Thyroid gland (tissue), 4 donors: ENCODE measurements around the gene TAF13. TPM values are rescaled to one million over a fixed set of nuclear protein-coding genes. Genes with fewer than 3 reads are reported as not detected.

Experiments used
- DNase-seq, 2 donors: peaks; one replicate each; pipeline ENCODE4 v3.0.0-alpha.2; 2019
- H3K27ac ChIP-seq, 3 donors: fragments of 200-600 bp; sonication (generic); 1 replicate in 2 of 3; 2 replicates in 1 of 3; pipeline ENCODE4 v1.5.1; 2016 to 2019; ENCODE audit warnings: mild to moderate bottlenecking in 1 of 3, moderate library complexity in 1 of 3
- H3K27me3 ChIP-seq: fragments of 200-600 bp; sonication (generic); one replicate; pipeline ENCODE4 v1.5.1; 2019
- H3K36me3 ChIP-seq, 2 donors: fragments of 200-600 bp; sonication (generic); one replicate each; pipeline ENCODE4 v1.5.1; 2016 to 2019
- H3K4me1 ChIP-seq, 2 donors: fragments of 200-600 bp; sonication (generic); one replicate each; pipeline ENCODE4 v1.5.1; 2017 to 2019
- H3K4me3 ChIP-seq, 3 donors: fragments of 200-600 bp; sonication (generic); replicated peaks in 1 of 3; 1 replicate in 2 of 3; 2 replicates in 1 of 3; pipeline ENCODE4 v1.5.1; 2016; ENCODE audit warnings: mild to moderate bottlenecking in 1 of 3
- H3K9me3 ChIP-seq: fragments of 200-600 bp; sonication (generic); one replicate; pipeline ENCODE4 v1.5.1; 2017
- POLR2A ChIP-seq, 2 donors: fragments of 450-650 bp; IDR thresholded peaks; one replicate each; pipeline ENCODE4 v1.6.1; 2017; ENCODE audit warnings: antibody characterized with exemption in 2 of 2, mild to moderate bottlenecking in 2 of 2, moderate library complexity in 1 of 2
- WGBS, 2 donors: methylation state at CpG; one replicate each; pipeline ENCODE4 v1.1.5; 2017; 5-methylcytosine and 5-hydroxymethylcytosine counted together
- intact Hi-C: fragments of 100-400 bp; cut with DNase I; formaldehyde crosslinking; loops from one replicate; pipeline ENCODE4 v1.15.1; 2023
- total RNA-seq, 4 donors: library from RNA; depleted of rRNA; stranded (reverse); fragments of >200 nt; gene quantifications; one replicate each; pipeline ENCODE4 v1.2.3, GENCODE V29; 2016
- TF ChIP-seq, protein P1 (sequence below), 6 experiments: fragments of 200-600 bp in 3 of 6; fragments of 450-650 bp in 3 of 6; sonication (generic) in 3 of 6; IDR thresholded peaks; one replicate each; pipeline ENCODE4 v1.5.1; 2016 to 2019; ENCODE audit warnings: antibody characterized with exemption in 6 of 6, mild to moderate bottlenecking in 2 of 6, inconsistent platforms in 1 of 6, moderate library complexity in 1 of 6

Gene TAF13
- total RNA-seq, 4 donors from 2014 or later, result 25.6 to 47.1 (median 43.9) TPM

DNA sequence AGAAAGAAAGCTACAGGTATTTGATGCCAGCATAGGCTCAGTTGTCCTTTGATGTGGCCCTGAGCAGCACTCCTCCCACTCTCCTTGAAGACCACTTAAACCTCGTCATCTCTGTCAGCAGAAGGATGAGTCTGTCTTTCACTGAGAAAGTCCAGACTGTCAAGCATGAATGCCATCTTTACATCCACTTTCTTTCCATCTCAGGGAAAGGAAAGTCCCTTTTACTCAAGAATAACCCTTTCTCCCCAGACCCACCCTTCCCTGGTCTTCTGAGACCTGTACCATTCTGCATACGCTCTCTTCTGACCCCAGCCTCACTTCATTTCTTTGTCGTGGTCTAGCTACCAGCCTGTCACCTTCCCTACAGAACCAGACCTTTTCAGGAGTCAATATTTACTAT, 34.1 kb upstream of the TAF13 start:
- 63 to 65% methylated on average over 3 of the region's 3 CpGs for WGBS, 2 donors
- no peaks in the 10 kb centered on the region for H3K36me3 ChIP-seq
- H3K4me1 ChIP-seq, result peaks cover 13 to 21% of the 10 kb centered on the region in 2 donors
- no peaks in the 10 kb centered on the region for H3K9me3 ChIP-seq
- no peak overlapping the region for H3K4me3 ChIP-seq
- intact Hi-C loops, result loop anchor here (5.0 kb wide), 1 partner anchor 87 kb away; no protein-coding TSS in a partner anchor
- H3K27me3 ChIP-seq, result no peaks in the 10 kb centered on the region
- DNase-seq, result no peak
- TF ChIP-seq, protein P1, sequence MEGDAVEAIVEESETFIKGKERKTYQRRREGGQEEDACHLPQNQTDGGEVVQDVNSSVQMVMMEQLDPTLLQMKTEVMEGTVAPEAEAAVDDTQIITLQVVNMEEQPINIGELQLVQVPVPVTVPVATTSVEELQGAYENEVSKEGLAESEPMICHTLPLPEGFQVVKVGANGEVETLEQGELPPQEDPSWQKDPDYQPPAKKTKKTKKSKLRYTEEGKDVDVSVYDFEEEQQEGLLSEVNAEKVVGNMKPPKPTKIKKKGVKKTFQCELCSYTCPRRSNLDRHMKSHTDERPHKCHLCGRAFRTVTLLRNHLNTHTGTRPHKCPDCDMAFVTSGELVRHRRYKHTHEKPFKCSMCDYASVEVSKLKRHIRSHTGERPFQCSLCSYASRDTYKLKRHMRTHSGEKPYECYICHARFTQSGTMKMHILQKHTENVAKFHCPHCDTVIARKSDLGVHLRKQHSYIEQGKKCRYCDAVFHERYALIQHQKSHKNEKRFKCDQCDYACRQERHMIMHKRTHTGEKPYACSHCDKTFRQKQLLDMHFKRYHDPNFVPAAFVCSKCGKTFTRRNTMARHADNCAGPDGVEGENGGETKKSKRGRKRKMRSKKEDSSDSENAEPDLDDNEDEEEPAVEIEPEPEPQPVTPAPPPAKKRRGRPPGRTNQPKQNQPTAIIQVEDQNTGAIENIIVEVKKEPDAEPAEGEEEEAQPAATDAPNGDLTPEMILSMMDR (IDR thresholded peaks at IDR 0.05), result no peak
- TF ChIP-seq POLR2A (IDR thresholded peaks at IDR 0.05), result no peak
- no peak overlapping the region for H3K27ac ChIP-seq

- Histone ChIP-seq H3K27me3 (no peaks in the 10 kb centered on the region), H3K27ac (no peak overlapping the region), H3K9me3 (no peaks in the 10 kb centered on the region), H3K4me3 (no peak overlapping the region), H3K36me3 (no peaks in the 10 kb centered on the region), H3K4me1 (peaks cover 5% of the 10 kb centered on the region in 2 donors)
- 84 to 87% methylated on average over 7 of the region's 7 CpGs for WGBS, 2 donors
- TF ChIP-seq POLR2A (IDR thresholded peaks at IDR 0.05), result no peak
- TF ChIP-seq, protein P1 (IDR thresholded peaks at IDR 0.05), result no peak
- no peak for DNase-seq
- intact Hi-C loops, result no loop called here
Measured at GRCh38 chr1:109107785-109108184, 32.0 kb upstream of the TAF13 start.

- intact Hi-C loops, result no loop called here
- DNase-seq, result no peak
- H3K36me3 ChIP-seq, result no peaks in the 10 kb centered on the region
- no peak overlapping the region for H3K4me3 ChIP-seq
- H3K4me1 ChIP-seq, result peaks cover 4 to 7% of the 10 kb centered on the region in 2 donors
- H3K27me3 ChIP-seq, result no peaks in the 10 kb centered on the region
- no peak for TF ChIP-seq POLR2A (IDR thresholded peaks at IDR 0.05)
- TF ChIP-seq, protein P1 (IDR thresholded peaks at IDR 0.05), result no peak
- no peak overlapping the region for H3K27ac ChIP-seq
- WGBS, 2 donors, result 78 to 79% methylated on average over 4 of the region's 4 CpGs
- H3K9me3 ChIP-seq, result no peaks in the 10 kb centered on the region
Measured at GRCh38 chr1:109105881-109106280, 30.1 kb upstream of the TAF13 start.

DNA sequence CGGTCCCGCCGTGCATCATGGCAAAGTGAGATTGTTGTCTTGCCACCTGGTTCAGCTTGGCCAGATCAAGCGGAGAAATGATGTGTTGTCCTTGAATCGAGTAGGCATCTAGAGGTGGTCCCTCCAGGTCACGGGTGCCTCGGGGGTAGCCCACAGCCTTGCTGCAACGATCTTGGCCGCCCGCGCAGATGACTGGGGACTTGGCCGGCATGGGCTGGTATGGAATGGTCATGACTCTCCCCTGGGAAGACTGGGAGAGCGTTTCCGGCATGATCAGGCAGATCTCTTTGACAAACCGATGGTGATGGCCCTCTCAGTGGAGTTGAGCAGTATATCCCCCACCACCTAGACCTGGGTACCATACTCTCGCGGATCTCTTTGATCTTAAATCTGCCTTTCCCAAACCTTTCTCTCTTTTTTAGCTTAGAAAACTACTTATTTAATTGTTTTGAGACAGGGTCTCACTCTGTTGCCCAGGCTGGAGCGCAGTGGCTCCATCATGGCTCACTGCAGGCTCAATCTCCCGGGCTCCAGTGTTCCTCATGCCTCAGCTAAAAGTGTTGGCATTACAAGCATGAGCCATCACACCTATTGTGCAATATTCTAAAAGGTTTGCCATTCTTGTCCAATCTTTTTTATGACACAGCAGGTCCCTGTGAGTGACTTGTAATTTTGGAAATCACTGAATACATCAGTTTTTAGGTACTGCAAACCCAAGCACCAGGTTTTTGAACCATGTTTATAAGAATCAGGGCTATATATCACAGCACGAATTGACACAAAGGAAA, 28.8 kb upstream of the TAF13 start:
- 88 to 92% methylated on average over 14 to 18 of the region's 20 CpGs for WGBS, 2 donors
- intact Hi-C loops, result no loop called here
- no peak for DNase-seq
- no peak overlapping the region for H3K4me3 ChIP-seq
- no peaks in the 10 kb centered on the region for H3K27me3 ChIP-seq
- H3K9me3 ChIP-seq, result no peaks in the 10 kb centered on the region
- H3K36me3 ChIP-seq, result no peaks in the 10 kb centered on the region
- TF ChIP-seq, protein P1 (IDR thresholded peaks at IDR 0.05), result no peak
- TF ChIP-seq POLR2A (IDR thresholded peaks at IDR 0.05), result no peak
- no peak overlapping the region for H3K27ac ChIP-seq
- peaks cover 4 to 10% of the 10 kb centered on the region in 2 donors for H3K4me1 ChIP-seq
